GM19455 (cell line): ENCODE measurements around the gene SEC24C.
"Not testable (repeated sequence)": the region's sequence is repeated elsewhere in the genome, so short reads cannot be mapped to it uniquely, and the experiment has no call there.

ENCODE experiments used
- ATAC-seq: cut with Tn5 transposase; IDR thresholded peaks from one replicate; pipeline ENCODE4 v1.9.1; 2021; ENCODE audit not compliant: unreplicated experiment

Gene SEC24C

DNA sequence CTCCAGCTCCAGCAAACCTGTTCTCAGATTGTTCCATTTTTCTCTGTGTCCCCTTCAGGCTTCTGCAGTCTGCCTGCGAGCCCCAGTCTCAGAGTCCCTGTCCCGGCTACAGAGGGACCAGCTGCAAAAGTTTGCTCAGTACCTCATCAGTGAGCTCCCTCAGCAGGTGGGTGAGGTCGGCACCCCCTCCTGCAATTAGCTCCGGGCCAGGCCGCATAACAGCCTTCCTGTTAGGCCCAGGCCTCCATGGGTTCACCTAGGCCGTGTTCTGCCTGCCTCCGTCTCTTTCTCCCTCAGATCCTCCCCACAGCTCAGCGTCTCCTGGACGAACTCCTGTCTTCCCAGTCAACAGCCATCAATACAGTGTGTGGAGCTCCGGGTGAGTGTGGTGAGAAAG is 45.5 kb downstream of the SEC24C start:
- ATAC-seq = no peak

DNA sequence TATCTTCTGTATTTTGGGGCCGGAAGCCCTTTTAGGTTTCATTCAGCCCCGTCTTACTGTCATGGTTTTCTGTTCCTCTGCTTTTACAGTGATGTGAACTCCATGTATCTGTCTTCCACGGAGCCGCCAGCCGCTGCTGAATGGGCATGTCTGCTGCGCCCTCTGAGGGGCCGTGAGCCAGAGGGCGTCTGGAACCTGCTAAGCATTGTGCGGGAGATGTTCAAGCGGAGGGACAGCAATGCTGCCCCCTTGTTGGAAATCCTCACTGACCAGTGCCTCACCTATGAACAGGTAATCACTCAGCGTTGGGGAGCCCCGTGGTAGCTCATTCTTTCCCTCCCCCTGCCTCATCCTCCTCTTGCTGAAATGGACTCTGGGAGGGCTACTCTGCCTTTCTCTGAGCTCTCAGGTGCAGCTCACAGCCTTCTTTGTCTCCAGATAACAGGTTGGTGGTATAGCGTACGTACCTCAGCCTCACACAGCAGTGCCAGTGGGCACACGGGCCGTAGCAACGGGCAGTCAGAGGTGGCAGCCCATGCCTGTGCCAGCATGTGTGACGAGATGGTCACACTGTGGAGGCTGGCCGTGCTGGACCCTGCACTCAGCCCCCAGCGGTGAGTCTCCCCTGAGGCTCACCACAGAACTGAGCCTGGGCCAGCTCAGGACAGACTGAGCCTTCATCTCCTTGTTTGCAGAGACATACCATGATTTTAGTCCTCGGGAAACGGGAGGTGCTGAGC is 46.9 kb downstream of the SEC24C start:
- no peak for ATAC-seq

DNA sequence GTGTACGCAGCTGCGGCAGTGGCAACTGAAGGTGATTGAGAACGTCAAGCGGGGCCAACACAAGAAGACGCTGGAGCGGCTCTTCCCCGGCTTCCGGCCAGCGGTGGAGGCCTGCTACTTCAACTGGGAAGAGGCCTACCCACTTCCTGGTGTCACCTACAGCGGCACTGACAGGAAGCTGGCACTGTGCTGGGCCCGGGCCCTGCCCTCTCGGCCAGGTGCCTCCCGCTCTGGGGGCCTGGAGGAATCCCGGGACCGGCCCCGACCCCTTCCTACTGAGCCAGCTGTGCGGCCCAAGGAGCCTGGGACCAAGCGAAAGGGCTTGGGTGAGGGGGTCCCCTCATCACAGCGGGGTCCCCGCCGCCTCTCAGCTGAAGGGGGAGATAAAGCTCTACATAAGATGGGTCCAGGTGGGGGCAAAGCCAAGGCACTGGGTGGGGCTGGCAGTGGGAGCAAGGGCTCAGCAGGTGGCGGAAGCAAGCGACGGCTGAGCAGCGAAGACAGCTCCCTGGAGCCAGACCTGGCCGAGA is 47.8 kb downstream of the SEC24C start:
- no peak for ATAC-seq

DNA sequence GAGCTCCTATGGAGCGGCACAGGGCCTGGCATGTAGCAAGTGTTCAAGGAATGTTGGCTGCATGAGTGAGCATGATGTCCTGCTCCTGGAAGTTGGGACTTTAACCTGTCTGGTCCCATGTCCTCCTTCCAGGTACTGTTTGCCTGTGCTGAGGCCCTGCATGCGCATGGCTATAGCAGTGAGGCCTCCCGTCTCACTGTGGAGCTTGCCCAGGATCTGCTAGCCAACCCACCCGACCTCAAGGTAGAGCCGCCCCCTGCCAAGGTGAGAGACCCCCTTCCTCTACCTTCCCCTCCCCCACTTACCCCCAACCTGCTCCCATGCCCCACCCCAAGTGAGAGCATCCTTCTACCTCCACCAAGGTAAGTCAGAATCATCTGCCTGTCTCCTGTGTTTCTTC is 49.3 kb downstream of the SEC24C start:
- no peak for ATAC-seq

DNA sequence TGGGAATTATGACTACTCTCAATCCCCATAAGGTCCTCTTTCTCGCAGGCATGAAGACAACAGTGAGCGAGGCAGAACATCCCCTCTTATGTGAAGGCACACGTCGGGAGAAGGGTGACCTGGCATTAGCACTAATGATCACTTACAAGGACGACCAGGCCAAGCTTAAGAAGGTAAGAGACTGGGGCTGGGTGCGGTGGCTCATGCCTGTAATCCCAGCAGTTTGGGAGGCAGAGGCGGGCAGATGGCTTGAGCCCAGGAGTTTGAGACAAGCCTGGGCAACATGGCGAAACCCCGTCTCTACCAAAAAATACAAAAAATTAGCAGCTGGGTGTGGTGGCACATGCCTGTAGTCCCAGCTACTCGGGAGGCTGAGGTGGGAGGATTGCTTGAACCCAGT is 51.3 kb downstream of the SEC24C start:
- not testable (repeated sequence) for ATAC-seq

DNA sequence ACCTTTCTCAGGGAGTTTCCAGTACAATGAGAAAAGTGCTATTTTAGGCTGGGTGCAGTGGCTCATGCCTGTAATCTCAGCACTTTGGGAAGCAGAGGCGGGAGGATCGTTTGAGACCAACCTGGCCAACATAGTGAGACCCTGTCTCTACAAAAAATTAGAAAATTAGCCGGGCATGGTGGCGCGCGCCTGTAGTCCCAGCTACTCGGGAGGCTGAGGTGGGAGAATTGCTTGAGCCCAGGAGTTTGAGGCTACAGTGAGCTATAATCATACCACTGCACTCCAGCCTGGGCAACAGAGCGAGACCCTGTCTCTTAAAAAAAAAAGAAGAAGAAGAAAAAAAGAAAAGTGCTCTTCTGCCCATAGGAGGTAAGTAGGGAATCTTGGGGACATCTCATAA is 51.9 kb downstream of the SEC24C start:
- not testable (repeated sequence) for ATAC-seq

DNA sequence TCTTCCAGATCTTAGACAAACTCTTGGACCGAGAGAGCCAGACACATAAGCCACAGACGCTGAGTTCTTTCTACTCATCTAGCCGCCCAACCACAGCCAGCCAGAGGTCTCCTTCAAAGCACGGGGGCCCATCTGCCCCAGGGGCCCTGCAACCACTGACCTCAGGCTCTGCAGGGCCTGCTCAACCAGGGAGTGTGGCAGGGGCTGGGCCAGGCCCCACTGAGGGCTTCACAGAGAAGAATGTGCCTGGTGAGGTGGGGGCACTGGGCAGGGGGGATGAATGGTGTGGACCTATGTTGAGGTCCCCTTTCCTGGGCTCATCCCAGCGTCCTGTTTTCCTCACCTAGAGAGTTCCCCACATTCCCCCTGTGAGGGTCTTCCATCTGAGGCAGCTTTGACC is 52.6 kb downstream of the SEC24C start:
- no peak for ATAC-seq

DNA sequence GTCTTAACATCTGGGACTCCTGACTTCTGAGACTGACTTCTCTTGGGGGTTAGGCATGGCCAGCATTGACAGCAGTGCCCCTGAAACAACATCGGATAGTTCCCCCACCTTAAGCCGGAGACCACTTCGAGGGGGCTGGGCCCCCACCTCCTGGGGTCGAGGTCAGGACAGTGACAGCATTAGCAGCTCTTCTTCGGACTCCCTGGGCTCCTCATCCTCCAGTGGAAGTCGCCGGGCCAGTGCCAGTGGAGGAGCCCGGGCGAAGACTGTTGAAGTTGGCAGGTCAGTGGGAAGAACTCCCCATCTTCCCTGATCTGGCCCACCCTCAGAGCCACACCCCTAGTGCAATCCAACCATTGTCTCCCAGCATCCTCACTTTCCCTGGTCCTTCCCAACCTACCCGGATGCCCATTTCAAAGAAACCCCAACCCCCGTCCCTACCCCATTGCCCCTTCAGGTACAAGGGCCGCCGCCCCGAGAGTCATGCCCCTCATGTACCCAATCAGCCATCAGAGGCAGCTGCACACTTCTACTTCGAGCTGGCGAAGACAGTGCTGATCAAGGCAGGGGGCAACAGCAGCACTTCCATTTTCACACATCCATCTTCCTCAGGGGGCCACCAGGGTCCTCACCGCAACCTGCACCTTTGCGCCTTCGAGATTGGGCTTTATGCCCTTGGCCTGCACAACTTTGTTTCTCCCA is 53.3 kb downstream of the SEC24C start:
- no peak for ATAC-seq

DNA sequence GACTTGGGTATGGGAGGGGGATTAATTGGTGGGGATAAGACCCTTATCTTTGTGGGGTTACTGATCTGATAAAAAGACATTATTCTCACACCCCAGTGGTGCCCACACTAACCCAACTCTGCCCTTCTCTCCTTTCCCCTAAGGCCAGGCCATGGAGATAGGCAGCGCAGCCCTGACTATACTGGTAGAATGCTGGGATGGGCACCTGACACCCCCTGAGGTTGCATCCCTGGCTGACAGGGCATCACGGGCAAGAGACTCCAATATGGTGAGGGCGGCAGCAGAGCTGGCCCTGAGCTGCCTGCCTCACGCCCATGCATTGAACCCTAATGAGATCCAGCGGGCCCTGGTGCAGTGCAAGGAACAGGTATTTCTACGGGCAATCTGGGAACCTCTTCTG is 53.9 kb downstream of the SEC24C start:
- ATAC-seq = no peak

DNA sequence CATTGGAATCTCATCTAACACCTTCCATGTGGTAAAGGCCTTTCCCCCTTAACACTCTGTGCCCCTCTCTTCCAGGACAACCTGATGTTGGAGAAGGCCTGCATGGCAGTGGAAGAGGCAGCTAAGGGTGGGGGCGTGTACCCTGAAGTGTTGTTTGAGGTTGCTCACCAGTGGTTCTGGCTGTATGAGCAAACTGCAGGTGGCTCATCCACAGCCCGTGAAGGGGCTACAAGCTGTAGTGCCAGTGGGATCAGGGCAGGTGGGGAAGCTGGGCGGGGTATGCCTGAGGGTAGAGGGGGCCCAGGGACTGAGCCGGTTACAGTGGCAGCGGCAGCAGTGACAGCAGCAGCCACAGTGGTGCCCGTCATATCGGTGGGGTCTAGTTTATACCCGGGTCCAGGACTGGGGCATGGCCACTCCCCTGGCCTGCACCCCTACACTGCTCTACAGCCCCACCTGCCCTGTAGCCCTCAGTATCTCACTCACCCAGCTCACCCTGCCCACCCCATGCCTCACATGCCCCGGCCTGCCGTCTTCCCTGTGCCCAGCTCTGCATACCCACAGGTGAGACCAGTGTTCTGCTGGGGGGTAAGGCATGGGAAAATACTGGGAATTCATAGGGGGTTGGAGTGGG is 54.9 kb downstream of the SEC24C start:
- ATAC-seq = no peak

DNA sequence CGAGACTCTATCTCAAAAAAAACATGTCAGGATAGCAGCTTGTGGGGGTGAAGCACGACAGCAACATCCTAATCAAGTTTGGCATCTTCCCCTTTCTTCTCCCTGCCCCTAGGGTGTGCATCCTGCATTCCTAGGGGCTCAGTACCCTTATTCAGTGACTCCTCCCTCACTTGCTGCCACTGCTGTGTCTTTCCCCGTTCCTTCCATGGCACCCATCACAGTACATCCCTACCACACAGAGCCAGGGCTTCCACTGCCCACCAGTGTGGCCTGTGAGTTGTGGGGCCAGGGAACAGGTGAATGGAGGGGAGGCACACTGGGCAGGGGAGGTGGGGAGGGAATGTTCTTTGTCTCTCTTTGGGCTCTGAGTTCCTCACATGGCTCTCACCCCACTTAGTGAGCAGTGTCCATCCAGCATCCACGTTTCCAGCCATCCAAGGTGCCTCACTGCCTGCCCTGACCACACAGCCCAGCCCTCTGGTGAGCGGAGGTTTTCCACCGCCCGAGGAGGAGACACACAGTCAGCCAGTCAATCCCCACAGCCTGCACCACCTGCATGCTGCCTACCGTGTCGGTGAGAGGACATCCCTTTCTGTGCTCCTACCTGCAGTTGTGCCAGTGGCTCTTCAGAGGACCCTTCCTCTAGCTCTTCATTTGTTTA is 55.9 kb downstream of the SEC24C start:
- no peak for ATAC-seq

DNA sequence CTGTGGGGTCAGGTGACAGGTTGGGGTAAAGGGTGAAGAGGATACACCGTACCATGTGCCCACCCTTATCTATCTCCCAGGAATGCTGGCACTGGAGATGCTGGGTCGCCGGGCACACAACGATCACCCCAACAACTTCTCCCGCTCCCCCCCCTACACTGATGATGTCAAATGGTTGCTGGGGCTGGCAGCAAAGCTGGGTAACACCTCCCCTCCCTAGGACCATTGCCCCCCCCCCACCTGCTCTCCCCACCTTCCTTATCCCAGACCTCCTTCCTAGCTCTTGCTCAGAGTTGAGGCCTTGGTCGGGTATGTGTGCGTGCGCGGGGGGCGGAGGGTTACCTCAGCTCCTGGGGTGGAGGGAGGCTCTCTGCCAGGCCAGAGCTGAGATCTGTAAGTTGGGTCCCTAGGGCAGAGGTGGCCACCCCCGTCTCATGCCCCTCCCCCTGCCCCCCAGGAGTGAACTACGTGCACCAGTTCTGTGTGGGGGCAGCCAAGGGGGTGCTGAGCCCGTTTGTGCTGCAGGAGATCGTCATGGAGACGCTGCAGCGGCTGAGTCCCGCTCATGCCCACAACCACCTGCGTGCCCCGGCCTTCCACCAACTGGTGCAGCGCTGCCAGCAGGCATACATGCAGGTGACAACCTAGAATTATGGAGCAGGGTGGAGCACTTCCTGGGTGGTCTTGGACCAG is 56.5 kb downstream of the SEC24C start:
- no peak for ATAC-seq

DNA sequence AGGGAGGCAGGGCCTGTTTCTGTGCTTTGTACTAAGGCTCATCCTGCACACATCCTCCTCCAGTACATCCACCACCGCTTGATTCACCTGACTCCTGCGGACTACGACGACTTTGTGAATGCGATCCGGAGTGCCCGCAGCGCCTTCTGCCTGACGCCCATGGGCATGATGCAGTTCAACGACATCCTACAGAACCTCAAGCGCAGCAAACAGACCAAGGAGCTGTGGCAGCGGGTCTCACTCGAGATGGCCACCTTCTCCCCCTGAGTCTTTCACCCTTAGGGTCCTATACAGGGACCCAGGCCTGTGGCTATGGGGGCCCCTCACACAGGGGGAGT is 57.0 kb downstream of the SEC24C start:
- ATAC-seq = no peak

DNA sequence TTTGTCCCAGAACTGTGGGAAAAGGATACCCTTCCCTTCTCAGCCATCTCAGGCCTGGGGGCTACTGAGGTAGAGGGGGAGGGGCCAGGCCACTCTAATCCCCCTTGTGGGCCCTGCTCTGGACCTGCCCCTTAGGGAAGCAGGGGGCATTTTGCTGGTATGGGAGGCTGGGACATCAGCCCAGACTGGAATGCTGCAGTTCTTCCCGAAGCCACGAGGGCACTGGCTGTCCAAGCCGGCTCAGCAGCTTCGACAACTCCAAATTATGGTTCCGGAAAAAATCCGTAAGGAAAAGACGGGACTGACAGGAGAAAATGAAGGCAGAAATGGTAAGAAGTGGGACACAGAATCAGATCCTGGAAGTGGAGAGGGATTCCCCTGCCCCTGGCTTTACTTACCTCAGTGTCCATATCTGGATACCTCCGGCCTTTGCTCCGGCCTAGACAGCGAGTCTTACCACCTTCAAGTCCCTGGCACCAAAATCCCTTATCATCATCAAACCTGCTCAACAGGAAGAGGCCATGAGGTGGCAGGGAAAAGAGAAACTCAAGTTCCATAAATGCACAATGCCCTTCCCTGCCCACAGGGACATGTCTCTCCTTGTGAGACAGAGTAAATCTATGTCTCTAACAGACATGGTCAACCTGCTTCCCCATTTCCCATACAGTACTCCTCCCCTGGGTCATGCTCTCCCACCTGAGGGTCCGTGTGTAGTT is 58.3 kb downstream of the SEC24C start:
- no peak for ATAC-seq

DNA sequence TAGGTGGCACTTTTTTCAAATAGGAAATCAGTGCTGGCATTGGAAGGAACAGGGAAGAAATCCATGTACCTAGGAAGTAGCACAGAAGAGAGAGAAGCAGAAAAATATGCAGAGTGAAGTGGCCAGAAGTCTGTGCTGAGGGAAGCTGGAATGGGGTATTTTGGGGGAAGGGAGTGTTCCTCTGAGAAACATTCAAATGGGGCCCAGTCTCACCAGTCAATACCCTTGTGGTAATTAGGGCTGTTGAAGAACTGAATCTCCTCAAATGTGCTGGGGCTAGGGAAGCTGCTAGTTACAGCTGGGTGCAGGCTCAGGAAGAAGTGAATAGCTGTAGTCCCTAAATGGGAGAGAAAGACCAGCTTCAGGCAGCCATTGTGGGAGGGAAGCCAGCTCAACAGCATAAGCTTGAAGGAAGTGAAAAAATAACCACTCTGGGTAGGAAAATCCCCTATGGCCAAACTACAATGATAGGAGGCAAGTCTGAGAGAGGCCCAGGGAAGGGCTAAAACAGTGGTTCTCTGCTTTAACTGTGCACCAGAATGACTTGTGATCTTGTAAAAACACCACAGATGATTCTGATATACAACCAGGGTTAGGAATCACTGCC is 59.6 kb downstream of the SEC24C start:
- ATAC-seq = no peak

DNA sequence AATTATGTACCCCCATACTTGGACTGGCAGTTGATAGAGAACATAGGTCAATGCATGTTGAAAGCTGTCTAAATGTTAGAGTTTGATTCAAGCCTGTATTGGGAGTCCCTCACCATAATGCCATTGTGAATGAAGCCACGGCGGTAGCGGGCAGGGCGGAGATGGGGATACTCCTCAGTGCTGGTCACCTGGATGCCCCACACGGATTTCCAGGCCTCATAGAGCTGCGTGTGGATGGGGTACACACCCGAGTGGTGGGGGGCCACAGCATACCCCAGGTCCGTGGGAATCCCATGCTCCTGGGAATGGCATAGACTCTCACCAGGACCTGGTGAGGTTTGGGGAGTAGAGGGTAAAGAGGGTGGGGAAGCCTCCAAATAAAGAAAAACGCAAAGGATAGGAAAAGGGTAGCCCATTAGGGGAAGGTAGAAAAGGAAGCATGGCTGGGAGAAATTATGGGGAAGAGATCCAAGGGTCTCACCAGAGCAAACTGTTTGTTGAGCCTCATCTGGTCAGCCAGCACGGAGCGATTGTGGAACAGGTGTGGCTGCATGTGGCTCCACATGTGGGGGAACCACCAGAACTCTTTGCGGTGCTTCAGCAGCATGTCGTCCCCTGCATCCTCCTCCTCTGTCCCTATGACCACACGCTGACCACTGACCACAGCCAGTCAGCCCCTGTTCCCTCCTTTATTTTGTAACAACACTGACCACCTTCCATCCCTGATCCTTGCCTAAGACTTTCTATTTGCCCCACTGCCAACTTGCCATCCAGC is 62.2 kb downstream of the SEC24C start:
- no peak for ATAC-seq

DNA sequence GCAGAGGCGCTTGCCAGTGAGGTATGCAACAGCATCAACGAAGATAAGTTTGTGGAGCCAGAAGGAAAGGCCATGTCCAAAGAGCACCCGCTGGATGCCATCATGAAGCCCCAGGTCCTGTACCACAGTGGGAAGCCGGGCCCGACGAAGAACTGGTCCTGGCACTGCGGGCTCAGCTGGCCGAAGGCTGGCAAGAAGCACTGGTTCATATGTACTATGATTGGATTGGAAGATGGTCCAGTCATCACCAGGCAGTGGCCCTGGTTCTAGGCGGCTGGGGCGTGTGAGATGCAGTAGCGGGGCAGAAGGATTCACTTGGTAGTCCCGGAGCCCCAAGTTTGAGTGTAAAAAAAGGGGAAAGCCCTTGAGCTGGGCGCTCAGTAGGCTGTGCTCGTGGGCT is 63.3 kb downstream of the SEC24C start:
- no peak for ATAC-seq

DNA sequence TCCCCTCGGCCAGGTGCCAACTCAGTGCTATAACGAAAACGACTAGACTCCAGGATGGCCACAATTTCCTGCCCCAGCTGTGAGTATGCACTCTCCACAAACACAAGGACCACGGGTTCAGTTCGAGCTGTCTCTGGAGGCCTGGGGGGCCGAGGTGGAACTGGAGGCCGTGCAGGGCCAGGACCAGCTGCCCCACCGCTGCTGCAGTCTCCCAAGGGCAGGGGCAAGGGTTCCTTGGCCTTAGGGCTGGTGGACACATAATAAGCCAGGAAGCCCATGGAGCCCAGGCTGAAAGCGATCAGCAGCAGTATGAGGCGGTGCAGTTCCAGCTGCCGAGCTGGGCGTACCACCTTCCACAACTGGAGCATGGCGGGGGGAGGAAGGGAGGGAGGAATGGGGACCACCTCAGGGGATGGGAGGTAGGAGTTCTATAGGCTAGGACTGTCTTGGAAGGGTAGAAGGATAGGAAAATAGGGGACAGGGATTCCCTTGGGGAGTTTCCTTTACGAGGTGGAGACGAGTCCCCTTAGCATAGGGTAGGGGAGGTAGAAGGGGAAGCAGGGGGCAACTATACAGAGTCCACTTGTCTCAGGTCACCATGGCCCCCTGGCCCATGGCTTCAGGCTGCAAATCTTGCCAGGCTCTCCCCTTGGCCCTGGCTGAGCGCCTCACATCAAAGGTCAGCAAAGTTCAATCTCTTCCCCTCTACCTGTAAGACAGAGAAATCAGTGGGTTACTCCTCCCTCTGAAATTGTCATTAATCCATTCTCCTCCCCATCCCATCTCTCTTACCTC is 64.0 kb downstream of the SEC24C start:
- ATAC-seq = no peak
